Measurements from ENCODE around the gene NSG1.

DNA sequence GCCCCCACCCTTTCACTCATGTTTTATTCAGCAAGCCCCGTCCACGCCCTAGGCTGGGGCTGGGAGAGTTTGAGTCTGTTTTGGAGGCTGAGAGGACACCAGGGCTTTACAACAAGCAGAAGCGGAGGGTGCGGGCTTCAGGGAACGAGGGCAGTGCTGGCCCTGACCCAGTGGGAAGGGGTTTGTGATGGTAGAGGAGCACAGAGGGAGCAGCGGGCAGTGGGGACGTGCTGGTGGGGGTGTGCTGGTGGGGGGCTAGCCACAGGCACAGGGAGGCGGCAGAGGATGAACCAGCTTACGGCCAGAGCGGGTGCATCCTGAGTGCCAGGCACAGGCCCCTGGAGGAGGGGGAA is 26.4 kb downstream of the NSG1 start:
- TF ChIP-seq CTCF (IDR thresholded peaks at IDR 0.05), result no peak
- no peak for TF ChIP-seq EZH2phosphoT487 (IDR thresholded peaks at IDR 0.05)
- no peak for TF ChIP-seq EZH2 (IDR thresholded peaks at IDR 0.05)
